Calu3 (cell line): ENCODE results near the gene SLC25A25. TPM values are rescaled to one million over a fixed set of nuclear protein-coding genes. Genes with fewer than 3 reads are reported as not detected.
"Not testable (repeated sequence)": the region's sequence is repeated elsewhere in the genome, so short reads cannot be mapped to it uniquely, and the experiment has no call there.

ENCODE experiments used
- BruUV-seq: library from RNA; stranded (reverse); fragments of 400-500 nt; replicated peaks from 2 replicates; lab custom pipeline; 2021; lab: Mats Ljungman, UMichigan
- CTCF ChIA-PET: fragments of 300-600 bp; sonication (Branson Sonifier 250); formaldehyde crosslinking; loops from one replicate; lab custom pipeline; 2022; ENCODE audit warnings: antibody characterized with exemption; lab: Charles Lee
- DNase-seq: peaks from one replicate; pipeline ENCODE4 v3.0.0; 2022
- H3K27ac Mint-ChIP-seq: one replicate; pipeline ENCODE4 v1.8.0; 2022; ENCODE audit warnings: mixed read lengths; ENCODE audit not compliant: unreplicated experiment
- H3K27me3 Mint-ChIP-seq: one replicate; pipeline ENCODE4 v1.8.0; 2022; ENCODE audit warnings: mixed read lengths; ENCODE audit not compliant: unreplicated experiment
- H3K36me3 Mint-ChIP-seq: one replicate; pipeline ENCODE4 v1.8.0; 2022; ENCODE audit warnings: mild to moderate bottlenecking, moderate library complexity, mixed read lengths; ENCODE audit not compliant: insufficient read depth, unreplicated experiment
- H3K4me1 Mint-ChIP-seq: one replicate; pipeline ENCODE4 v1.8.0; 2022; ENCODE audit warnings: mild to moderate bottlenecking, low read depth, mixed read lengths; ENCODE audit not compliant: unreplicated experiment
- H3K4me3 Mint-ChIP-seq: one replicate; pipeline ENCODE4 v1.8.0; 2022; ENCODE audit warnings: mild to moderate bottlenecking, low read depth, moderate library complexity, mixed read lengths; ENCODE audit not compliant: unreplicated experiment
- H3K9me3 Mint-ChIP-seq: one replicate; pipeline ENCODE4 v1.8.0; 2022; ENCODE audit warnings: low read depth, mixed read lengths; ENCODE audit not compliant: unreplicated experiment
- intact Hi-C: fragments of 100-400 bp; cut with micrococcal nuclease; formaldehyde crosslinking; loops from one replicate; pipeline ENCODE4 v1.10.0; 2022; ENCODE audit not compliant: unreplicated experiment
- total RNA-seq: library from RNA; stranded (reverse); gene quantifications from 2 replicates; pipeline ENCODE4 v1.2.3, GENCODE V29; 2022
- TF ChIP-seq, protein P1 (sequence below): fragments of 200-600 bp; IDR thresholded peaks from one replicate; pipeline ENCODE4 v1.8.0; 2022; ENCODE audit warnings: antibody characterized with exemption; ENCODE audit not compliant: unreplicated experiment

Gene SLC25A25
- total RNA-seq, 1 experiment from 2014 or later = 19.5 TPM

DNA sequence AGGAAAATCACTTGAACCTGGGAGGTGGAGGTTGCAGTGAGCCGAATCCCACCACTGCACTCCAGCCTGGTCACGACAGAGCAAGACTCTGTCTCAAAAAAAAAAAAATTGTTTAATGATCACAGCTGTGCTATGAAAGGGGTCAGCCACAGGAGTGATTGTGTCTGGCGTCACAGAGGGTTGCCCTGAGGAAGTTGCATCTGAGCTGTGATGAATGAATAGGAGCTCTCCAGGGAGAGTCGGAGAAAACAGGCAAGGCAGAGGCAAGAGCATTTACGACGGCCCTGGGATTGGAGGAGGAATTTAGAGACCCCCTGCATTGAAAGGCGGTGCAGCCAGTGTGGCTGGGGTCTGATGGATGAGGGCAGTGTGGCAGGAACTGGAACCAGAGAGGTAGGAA is 26.0 kb upstream of the SLC25A25 start:
- Mint-ChIP-seq H3K36me3 (no peaks in the 10 kb centered on the region), H3K4me1 (no peaks in the 10 kb centered on the region), H3K9me3 (no peaks in the 10 kb centered on the region), H3K27me3 (no peaks in the 10 kb centered on the region), H3K27ac (peak overlapping the region; percentile 6), H3K4me3 (no peak overlapping the region)
- no TSS peak for BruUV-seq
- CTCF ChIA-PET = no interaction called here
- intact Hi-C loops = no loop called here
- TF ChIP-seq, protein P1, sequence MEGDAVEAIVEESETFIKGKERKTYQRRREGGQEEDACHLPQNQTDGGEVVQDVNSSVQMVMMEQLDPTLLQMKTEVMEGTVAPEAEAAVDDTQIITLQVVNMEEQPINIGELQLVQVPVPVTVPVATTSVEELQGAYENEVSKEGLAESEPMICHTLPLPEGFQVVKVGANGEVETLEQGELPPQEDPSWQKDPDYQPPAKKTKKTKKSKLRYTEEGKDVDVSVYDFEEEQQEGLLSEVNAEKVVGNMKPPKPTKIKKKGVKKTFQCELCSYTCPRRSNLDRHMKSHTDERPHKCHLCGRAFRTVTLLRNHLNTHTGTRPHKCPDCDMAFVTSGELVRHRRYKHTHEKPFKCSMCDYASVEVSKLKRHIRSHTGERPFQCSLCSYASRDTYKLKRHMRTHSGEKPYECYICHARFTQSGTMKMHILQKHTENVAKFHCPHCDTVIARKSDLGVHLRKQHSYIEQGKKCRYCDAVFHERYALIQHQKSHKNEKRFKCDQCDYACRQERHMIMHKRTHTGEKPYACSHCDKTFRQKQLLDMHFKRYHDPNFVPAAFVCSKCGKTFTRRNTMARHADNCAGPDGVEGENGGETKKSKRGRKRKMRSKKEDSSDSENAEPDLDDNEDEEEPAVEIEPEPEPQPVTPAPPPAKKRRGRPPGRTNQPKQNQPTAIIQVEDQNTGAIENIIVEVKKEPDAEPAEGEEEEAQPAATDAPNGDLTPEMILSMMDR = no peak
- no peak for DNase-seq

DNA sequence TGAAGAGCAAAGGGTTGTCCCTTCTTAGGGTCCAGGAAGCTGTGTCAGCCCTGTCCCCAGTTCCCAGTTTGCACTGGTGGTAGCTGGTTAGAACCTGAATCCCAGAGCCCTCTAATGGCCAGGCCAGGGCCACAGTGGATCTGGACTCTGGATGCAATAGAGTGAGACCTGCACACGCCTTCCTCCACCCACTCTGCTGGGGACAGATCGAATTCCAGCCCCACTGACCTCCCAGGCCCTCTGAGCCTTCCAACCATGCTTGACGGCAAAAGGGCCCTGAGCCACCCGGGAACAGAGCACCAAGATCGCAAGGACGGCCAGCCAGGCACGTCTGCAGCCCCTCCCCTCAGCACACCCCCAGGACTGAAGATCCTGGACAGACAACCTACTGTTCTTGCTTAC is 24.6 kb upstream of the SLC25A25 start:
- no TSS peak for BruUV-seq

DNA sequence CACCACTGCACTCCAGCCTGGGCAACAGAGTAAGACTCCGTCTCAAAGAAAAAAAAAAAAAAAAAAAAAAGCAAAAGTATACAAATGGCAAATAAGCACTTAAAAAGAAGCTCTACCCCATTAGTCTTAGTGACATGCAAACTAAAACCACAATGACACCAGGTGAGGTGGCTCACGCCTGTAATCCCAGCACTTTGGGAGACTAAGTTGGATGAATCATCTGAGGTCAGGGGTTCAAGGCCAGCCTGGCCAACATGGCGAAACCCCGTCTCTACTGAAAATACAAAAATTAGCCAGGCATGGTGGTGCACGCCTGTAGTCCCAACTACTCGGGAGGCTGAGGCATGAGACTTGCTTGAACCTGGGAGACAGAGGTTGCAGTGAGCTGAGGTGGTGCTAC is 22.6 kb upstream of the SLC25A25 start:
- H3K4me3 Mint-ChIP-seq, DNase-seq, intact Hi-C loops, BruUV-seq, H3K36me3 Mint-ChIP-seq, H3K27ac Mint-ChIP-seq, H3K27me3 Mint-ChIP-seq, H3K4me1 Mint-ChIP-seq, H3K9me3 Mint-ChIP-seq: not testable (repeated sequence)
- CTCF ChIA-PET = interaction anchor here (0.6 to 0.7 kb wide), 2 partner anchors 47 to 96 kb away, joined by 3 read pairs; no protein-coding TSS in a partner anchor

More for the DNA sequence above, 24.6 kb upstream of the SLC25A25 start:
- Mint-ChIP-seq H3K27me3 (no peaks in the 10 kb centered on the region), H3K36me3 (no peaks in the 10 kb centered on the region), H3K4me3 (no peak overlapping the region), H3K27ac (no peak overlapping the region), H3K4me1 (no peaks in the 10 kb centered on the region), H3K9me3 (no peaks in the 10 kb centered on the region)
- peak; percentile 13 for DNase-seq
- TF ChIP-seq, protein P1 = no peak
- CTCF ChIA-PET = interaction anchor here (0.6 kb wide), 1 partner anchor 9 kb away, joined by 3 read pairs; no protein-coding TSS in a partner anchor
- intact Hi-C loops = no loop called here

GRCh38 chr9:128045831-128046230 is 22.2 kb upstream of the SLC25A25 start:
- TF ChIP-seq, protein P1 = no peak
- intact Hi-C loops = no loop called here
- no peak overlapping the region for H3K4me3 Mint-ChIP-seq
- CTCF ChIA-PET = interaction anchor here (0.6 to 0.7 kb wide), 2 partner anchors 47 to 97 kb away, joined by 3 read pairs; no protein-coding TSS in a partner anchor
- BruUV-seq = no TSS peak
- no peak for DNase-seq
- H3K27ac Mint-ChIP-seq = no peak overlapping the region
- H3K4me1 Mint-ChIP-seq = peaks cover 9% of the 10 kb centered on the region
- no peaks in the 10 kb centered on the region for H3K9me3 Mint-ChIP-seq
- no peaks in the 10 kb centered on the region for H3K27me3 Mint-ChIP-seq
- H3K36me3 Mint-ChIP-seq = peaks cover 5% of the 10 kb centered on the region

DNA sequence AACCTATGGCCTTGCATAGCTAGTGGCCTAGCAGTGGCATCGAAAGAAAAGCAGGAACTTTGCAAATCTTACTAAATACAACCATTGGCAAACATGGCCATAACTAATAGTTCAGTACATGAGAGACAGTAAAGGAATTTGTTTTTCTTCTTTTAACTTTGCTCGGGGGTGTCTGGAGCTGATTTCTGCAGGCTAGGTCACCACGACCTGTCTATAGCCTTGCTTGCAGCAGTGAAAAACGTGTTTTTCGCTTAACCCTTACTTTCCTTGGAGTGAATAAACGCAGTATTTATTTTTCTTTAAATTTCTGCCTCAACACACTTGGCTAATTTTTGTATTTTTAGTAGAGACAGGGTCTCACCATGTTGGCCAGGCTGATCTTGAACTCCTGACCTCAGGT is 20.8 kb upstream of the SLC25A25 start:
- H3K27ac Mint-ChIP-seq = no peak overlapping the region
- TF ChIP-seq, protein P1 = no peak
- intact Hi-C loops = no loop called here
- H3K27me3 Mint-ChIP-seq = no peaks in the 10 kb centered on the region
- H3K4me3 Mint-ChIP-seq = no peak overlapping the region
- H3K9me3 Mint-ChIP-seq = no peaks in the 10 kb centered on the region
- DNase-seq = no peak
- CTCF ChIA-PET = interaction anchor here (0.6 kb wide), 2 partner anchors 19 to 22 kb away, joined by 4 to 6 read pairs; no protein-coding TSS in a partner anchor
- H3K36me3 Mint-ChIP-seq = peaks cover 17% of the 10 kb centered on the region
- BruUV-seq = no TSS peak
- peaks cover 9% of the 10 kb centered on the region for H3K4me1 Mint-ChIP-seq
